Measurements from ENCODE around the gene RGS3. TPM values are rescaled to one million over a fixed set of nuclear protein-coding genes. Genes with fewer than 3 reads are reported as not detected.
A peak's percentile ranks its signal among the peaks of the same experiment; 100 is the strongest.
"Not testable (repeated sequence)": the region's sequence is repeated elsewhere in the genome, so short reads cannot be mapped to it uniquely, and the experiment has no call there.

The RGS3 gene
- total and polyA plus RNA-seq, 4 donors = 33.5 to 54.9 (median 40.9) TPM

GRCh38 chr9:113436728-113437515 is 26.6 kb upstream of the RGS3 start:
- H3K36me3 ChIP-seq (ENCODE audit: control insufficient read depth, insufficient read depth, low read length) = no peaks in the 10 kb centered on the region
- H3K27me3 ChIP-seq (ENCODE audit: control insufficient read depth, insufficient read depth, low read length) = no peaks in the 10 kb centered on the region
- H3K4me1 ChIP-seq (ENCODE audit: control insufficient read depth, insufficient read depth, low read length) = no peaks in the 10 kb centered on the region
- no peaks in the 10 kb centered on the region for H3K9me3 ChIP-seq (ENCODE audit: control insufficient read depth, insufficient read depth, low read length)
- no peak overlapping the region for H3K27ac ChIP-seq (ENCODE audit: low read depth, low read length)
- no peak overlapping the region for H3K4me3 ChIP-seq (ENCODE audit: low read depth, low read length)
- DNase-seq (ENCODE audit: low read depth in 4 of 6, low spot score in 6 of 6) = no peak
- WGBS (ENCODE audit: insufficient coverage) = 74% methylated on average over 3 of the region's 4 CpGs

- not testable (repeated sequence) for DNase-seq (ENCODE audit: low read depth in 4 of 6, low spot score in 6 of 6); H3K27ac ChIP-seq (ENCODE audit: low read depth, low read length); H3K27me3 ChIP-seq (ENCODE audit: control insufficient read depth, insufficient read depth, low read length); H3K9me3 ChIP-seq (ENCODE audit: control insufficient read depth, insufficient read depth, low read length); H3K36me3 ChIP-seq (ENCODE audit: control insufficient read depth, insufficient read depth, low read length); H3K4me1 ChIP-seq (ENCODE audit: control insufficient read depth, insufficient read depth, low read length); H3K4me3 ChIP-seq (ENCODE audit: low read depth, low read length)
- WGBS (ENCODE audit: insufficient coverage) = no CpG with 5 or more reads among the region's 1 CpG
Observed at GRCh38 chr9:113437716-113438115, 25.8 kb upstream of the RGS3 start.

DNA sequence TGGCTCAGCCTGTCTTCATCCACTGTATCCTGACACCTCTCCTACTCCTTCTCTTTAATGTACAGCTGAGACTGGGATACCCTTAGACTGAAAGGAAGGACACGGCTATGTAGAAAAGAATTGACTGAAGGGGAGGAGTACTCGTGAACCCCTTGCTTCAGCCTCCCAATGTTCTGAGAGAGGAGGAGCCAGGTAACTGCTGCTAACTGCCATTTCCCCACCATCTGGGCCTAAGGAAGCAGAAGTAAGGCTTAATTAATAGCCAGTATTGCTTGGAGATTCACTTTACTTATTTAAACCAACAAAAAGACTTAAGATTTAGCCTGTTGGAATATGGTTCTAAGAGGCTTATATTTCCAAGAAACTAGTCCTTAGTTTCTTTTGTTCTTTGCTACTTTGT is 18.8 kb upstream of the RGS3 start:
- Histone ChIP-seq H3K4me1 (ENCODE audit: control insufficient read depth, insufficient read depth, low read length) (no peaks in the 10 kb centered on the region), H3K36me3 (ENCODE audit: control insufficient read depth, insufficient read depth, low read length) (no peaks in the 10 kb centered on the region), H3K27me3 (ENCODE audit: control insufficient read depth, insufficient read depth, low read length) (no peaks in the 10 kb centered on the region), H3K4me3 (ENCODE audit: low read depth, low read length) (no peak overlapping the region), H3K27ac (ENCODE audit: low read depth, low read length) (no peak overlapping the region), H3K9me3 (ENCODE audit: control insufficient read depth, insufficient read depth, low read length) (no peaks in the 10 kb centered on the region)
- DNase-seq (ENCODE audit: low read depth in 4 of 6, low spot score in 6 of 6) = no peak
- no CpG with 5 or more reads among the region's 2 CpGs for WGBS (ENCODE audit: insufficient coverage)

GRCh38 chr9:113446323-113446740 is 17.2 kb upstream of the RGS3 start:
- Histone ChIP-seq H3K4me3 (ENCODE audit: low read depth, low read length) (no peak overlapping the region), H3K9me3 (ENCODE audit: control insufficient read depth, insufficient read depth, low read length) (no peaks in the 10 kb centered on the region), H3K27ac (ENCODE audit: low read depth, low read length) (no peak overlapping the region), H3K4me1 (ENCODE audit: control insufficient read depth, insufficient read depth, low read length) (no peaks in the 10 kb centered on the region), H3K36me3 (ENCODE audit: control insufficient read depth, insufficient read depth, low read length) (no peaks in the 10 kb centered on the region), H3K27me3 (ENCODE audit: control insufficient read depth, insufficient read depth, low read length) (no peaks in the 10 kb centered on the region)
- DNase-seq (ENCODE audit: low read depth in 4 of 6, low spot score in 6 of 6) = peak in 5 of 6 donors; percentile 40 to 91 (median 51)
- WGBS (ENCODE audit: insufficient coverage) = 67% methylated on average over 2 of the region's 3 CpGs

DNA sequence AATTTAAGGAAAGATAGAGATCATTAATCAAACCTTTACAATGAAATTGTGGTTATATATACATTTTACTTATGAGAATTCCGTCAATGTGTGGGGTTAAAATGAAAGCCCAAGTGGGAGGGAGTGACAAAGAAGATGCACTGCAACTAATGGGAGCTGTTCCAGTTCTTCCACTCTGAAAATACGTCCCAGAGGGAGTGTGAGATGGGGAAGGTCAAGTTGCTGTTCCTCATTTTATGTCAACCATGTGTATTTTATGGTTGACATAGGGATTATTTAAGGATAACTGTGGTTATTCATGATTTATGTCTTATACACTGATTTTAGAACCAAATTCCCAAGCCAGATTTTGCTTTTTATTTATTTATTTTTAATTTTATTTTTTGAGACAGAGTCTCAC is 14.2 kb upstream of the RGS3 start:
- WGBS (ENCODE audit: insufficient coverage) = 100% methylated on average over 1 of the region's 2 CpGs
- no peaks in the 10 kb centered on the region for H3K9me3 ChIP-seq (ENCODE audit: control insufficient read depth, insufficient read depth, low read length)
- no peak overlapping the region for H3K27ac ChIP-seq (ENCODE audit: low read depth, low read length)
- no peak overlapping the region for H3K4me3 ChIP-seq (ENCODE audit: low read depth, low read length)
- H3K36me3 ChIP-seq (ENCODE audit: control insufficient read depth, insufficient read depth, low read length) = no peaks in the 10 kb centered on the region
- H3K27me3 ChIP-seq (ENCODE audit: control insufficient read depth, insufficient read depth, low read length) = no peaks in the 10 kb centered on the region
- no peak for DNase-seq (ENCODE audit: low read depth in 4 of 6, low spot score in 6 of 6)
- H3K4me1 ChIP-seq (ENCODE audit: control insufficient read depth, insufficient read depth, low read length) = no peaks in the 10 kb centered on the region

DNA sequence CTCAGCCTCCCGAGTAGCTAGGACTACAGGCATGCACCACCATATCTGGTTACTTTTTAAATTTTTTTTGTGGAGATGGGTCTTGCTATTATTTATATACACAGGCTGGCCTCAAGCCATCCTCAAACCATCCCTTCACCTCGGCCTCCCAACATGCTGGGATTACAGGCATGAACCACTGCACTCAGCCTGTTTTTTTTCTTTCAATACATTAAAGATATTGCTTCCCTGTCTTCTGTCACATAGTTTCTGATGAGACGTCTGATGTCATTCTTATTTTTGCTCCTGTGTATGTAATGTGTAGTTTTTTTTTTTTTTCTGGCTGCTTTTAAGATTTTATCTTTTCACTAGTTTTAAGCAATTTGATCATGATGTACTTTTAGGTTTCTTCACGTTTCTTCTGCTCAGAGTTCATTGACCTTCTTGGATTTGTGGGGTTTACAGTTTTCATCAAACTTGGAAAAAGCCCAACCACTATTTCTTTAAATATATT is 11.4 kb upstream of the RGS3 start:
- WGBS (ENCODE audit: insufficient coverage) = no CpG with 5 or more reads among the region's 4 CpGs
- Histone ChIP-seq H3K27ac (ENCODE audit: low read depth, low read length) (no peak overlapping the region), H3K27me3 (ENCODE audit: control insufficient read depth, insufficient read depth, low read length) (no peaks in the 10 kb centered on the region), H3K9me3 (ENCODE audit: control insufficient read depth, insufficient read depth, low read length) (no peaks in the 10 kb centered on the region), H3K4me3 (ENCODE audit: low read depth, low read length) (no peak overlapping the region), H3K4me1 (ENCODE audit: control insufficient read depth, insufficient read depth, low read length) (no peaks in the 10 kb centered on the region), H3K36me3 (ENCODE audit: control insufficient read depth, insufficient read depth, low read length) (no peaks in the 10 kb centered on the region)
- DNase-seq (ENCODE audit: low read depth in 4 of 6, low spot score in 6 of 6) = no peak

DNA sequence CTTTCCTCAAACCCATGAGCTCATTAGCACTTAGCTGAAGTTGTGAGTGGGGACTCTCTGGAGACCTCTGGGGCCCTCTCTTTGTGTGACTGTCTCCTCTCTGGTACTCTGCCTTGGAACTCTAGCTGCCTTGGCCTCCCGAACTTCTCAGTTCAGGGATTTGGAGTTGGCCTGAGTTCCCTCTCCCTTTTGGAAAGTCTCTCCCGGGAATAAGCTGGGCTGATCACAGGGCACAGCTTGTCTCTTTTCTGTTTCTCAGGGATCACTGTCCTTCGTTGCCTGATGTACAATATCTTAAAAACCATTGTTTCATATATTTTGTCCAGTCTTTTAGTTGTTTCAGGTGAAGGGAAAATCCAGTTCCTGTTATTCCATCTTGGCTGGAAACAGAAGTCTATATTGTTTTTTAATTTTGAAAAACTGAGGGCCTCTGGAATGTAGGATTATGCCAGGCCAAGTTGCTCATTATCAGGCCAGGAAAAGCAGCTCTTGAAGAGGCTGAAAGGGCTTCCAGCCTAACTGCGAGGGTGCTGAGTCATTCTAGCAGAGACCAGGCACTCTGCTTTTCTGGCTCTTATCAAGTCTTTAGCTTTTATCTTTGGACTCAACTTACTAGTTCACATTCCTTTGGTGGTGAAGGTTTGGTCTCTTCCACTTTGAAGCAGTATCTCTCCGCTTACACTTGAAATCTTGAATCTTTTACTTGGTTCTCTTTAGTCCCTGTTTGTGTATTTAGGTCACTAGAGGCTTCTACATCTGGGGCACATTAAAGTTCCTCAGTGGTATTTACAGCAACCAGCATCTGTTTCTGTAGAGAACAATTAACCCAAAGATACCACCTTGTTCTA is 8.4 kb upstream of the RGS3 start:
- H3K27me3 ChIP-seq (ENCODE audit: control insufficient read depth, insufficient read depth, low read length) = no peaks in the 10 kb centered on the region
- peak in 1 of 6 donors; percentile 44 for DNase-seq (ENCODE audit: low read depth in 4 of 6, low spot score in 6 of 6)
- no peaks in the 10 kb centered on the region for H3K36me3 ChIP-seq (ENCODE audit: control insufficient read depth, insufficient read depth, low read length)
- 58% methylated on average over 3 of the region's 5 CpGs for WGBS (ENCODE audit: insufficient coverage)
- peak overlapping the region; percentile 70 for H3K27ac ChIP-seq (ENCODE audit: low read depth, low read length)
- no peaks in the 10 kb centered on the region for H3K9me3 ChIP-seq (ENCODE audit: control insufficient read depth, insufficient read depth, low read length)
- no peaks in the 10 kb centered on the region for H3K4me1 ChIP-seq (ENCODE audit: control insufficient read depth, insufficient read depth, low read length)
- no peak overlapping the region for H3K4me3 ChIP-seq (ENCODE audit: low read depth, low read length)

- no peaks in the 10 kb centered on the region for H3K9me3 ChIP-seq (ENCODE audit: control insufficient read depth, insufficient read depth, low read length)
- H3K27me3 ChIP-seq (ENCODE audit: control insufficient read depth, insufficient read depth, low read length) = no peaks in the 10 kb centered on the region
- DNase-seq (ENCODE audit: low read depth in 4 of 6, low spot score in 6 of 6) = no peak
- no peak overlapping the region for H3K27ac ChIP-seq (ENCODE audit: low read depth, low read length)
- no CpG with 5 or more reads among the region's 2 CpGs for WGBS (ENCODE audit: insufficient coverage)
- H3K4me3 ChIP-seq (ENCODE audit: low read depth, low read length) = no peak overlapping the region
- no peaks in the 10 kb centered on the region for H3K36me3 ChIP-seq (ENCODE audit: control insufficient read depth, insufficient read depth, low read length)
- no peaks in the 10 kb centered on the region for H3K4me1 ChIP-seq (ENCODE audit: control insufficient read depth, insufficient read depth, low read length)
Observed at GRCh38 chr9:113456235-113456634, 7.3 kb upstream of the RGS3 start.

GRCh38 chr9:113461285-113461684 is 2.2 kb upstream of the RGS3 start:
- DNase-seq (ENCODE audit: low read depth in 4 of 6, low spot score in 6 of 6) = no peak
- no peaks in the 10 kb centered on the region for H3K9me3 ChIP-seq (ENCODE audit: control insufficient read depth, insufficient read depth, low read length)
- H3K4me3 ChIP-seq (ENCODE audit: low read depth, low read length) = no peak overlapping the region
- peaks cover 20% of the 10 kb centered on the region for H3K4me1 ChIP-seq (ENCODE audit: control insufficient read depth, insufficient read depth, low read length)
- WGBS (ENCODE audit: insufficient coverage) = 95% methylated on average over 2 of the region's 3 CpGs
- H3K27me3 ChIP-seq (ENCODE audit: control insufficient read depth, insufficient read depth, low read length) = peaks cover 12% of the 10 kb centered on the region
- H3K36me3 ChIP-seq (ENCODE audit: control insufficient read depth, insufficient read depth, low read length) = no peaks in the 10 kb centered on the region
- no peak overlapping the region for H3K27ac ChIP-seq (ENCODE audit: low read depth, low read length)
